ENCODE results near the gene WDR12.
A peak's percentile ranks its signal among the peaks of the same experiment; 100 is the strongest.
"Not testable (repeated sequence)": the region's sequence is repeated elsewhere in the genome, so short reads cannot be mapped to it uniquely, and the experiment has no call there.

Gene WDR12

DNA sequence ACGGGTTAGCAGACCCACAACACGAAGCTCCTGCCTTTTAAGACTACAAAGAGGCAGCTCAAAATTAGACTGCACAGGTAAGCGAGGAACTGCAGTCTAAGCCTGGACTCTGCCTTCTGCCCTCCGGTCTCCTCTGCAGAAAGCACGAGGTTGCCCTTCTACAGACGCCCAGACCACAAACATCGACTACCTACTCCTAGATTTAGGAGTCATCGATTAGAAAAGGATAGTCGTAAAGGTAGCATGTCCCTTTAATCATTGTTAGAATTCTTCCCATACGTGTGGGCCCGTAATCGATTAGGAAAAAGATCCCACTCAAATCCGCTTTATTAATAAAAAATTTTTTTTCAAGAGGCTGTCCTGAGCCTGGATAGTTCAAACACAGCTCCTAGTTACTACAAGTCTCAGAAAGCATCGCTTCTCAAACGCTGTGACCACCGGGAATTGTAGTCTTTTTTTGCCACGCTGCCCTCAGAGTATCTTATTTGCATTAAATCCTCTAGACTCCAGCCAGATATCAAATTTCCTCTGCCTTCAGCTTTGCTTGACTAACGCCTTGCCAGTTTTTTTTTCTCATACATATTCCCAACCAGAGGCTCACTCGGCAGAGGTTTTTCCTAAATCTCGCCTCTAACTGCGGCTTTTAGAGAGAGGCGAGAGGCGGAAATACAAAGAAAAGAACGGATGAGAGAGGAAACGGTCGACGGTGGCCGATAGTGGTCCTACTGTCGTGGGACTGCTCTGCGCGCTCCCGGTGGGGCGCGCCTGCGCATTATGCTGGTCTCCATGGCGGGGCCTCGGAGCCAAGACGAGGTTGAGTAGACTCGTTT, at the start of gene WDR12, which contains the start of gene CARF:
WDR12 (minus strand) TSS at position 162 of the 830 bp plus-strand sequence. CDS start 197 bp downstream, outside the sequence.
CARF (plus strand) TSS at position 764 of the 830 bp plus-strand sequence. CDS start 29,628 bp downstream, outside the sequence.
- DNase-seq (ENCODE audit: low read depth), result peak; percentile 86

DNA sequence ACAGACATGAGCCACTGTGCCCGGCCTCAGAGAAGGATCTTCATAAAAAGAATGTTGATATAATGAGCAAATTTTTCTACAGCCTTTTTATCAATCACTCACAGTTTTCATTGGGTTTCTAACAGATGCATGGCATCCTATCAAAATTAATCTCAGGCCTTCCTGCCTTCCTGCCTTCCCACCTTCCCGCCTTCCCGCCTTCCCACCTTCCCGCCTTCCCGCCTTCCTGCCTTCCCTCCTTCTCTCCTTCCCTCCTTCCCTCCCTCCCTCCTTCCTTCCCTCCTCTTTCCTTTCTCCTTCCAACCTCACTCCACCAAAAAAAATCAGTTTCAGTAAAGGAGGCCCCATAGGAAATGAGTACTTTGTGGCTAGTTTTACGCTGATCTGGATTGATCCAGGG, 49.1 kb upstream of the WDR12 start:
- DNase-seq (ENCODE audit: low read depth), result no peak

DNA sequence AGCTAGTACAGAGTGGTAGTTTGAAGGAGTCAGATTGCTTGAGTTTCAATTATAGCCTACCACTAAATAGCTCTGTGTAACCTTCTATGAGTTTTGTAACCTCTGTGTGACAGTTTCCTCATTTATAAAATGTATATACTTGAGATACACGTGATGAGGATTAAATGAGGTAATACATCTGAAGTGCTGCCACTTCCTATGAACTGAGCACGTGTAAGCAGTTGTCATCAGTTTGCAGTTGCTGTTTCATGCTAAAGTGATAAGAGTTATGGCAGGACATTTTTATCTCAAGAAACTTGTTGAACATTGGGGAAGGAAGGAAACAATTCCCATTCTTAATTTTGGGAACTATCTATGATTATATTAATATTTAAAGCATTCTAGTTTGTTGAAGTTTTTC, 39.1 kb upstream of the WDR12 start:
- no peak for DNase-seq (ENCODE audit: low read depth)

DNA sequence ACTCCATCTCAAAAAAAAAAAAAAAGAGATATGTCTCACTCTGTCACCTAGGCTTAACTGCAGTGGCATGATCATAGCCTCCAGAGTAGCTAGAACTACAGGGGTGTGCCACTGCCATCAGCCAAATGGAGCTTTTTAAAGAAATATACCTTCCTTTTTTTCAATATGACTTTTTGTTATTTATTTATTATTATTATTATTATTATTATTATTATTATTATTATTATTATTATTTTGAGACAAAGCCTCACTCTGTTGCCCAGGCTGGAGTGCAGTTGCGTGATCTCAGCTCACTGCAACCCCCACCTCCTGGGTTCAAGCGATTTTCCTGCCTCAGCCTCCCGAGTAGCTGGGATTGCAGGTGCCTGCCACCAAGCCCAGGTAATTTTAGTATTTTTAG, 37.9 kb upstream of the WDR12 start:
- not testable (repeated sequence) for DNase-seq (ENCODE audit: low read depth)

DNA sequence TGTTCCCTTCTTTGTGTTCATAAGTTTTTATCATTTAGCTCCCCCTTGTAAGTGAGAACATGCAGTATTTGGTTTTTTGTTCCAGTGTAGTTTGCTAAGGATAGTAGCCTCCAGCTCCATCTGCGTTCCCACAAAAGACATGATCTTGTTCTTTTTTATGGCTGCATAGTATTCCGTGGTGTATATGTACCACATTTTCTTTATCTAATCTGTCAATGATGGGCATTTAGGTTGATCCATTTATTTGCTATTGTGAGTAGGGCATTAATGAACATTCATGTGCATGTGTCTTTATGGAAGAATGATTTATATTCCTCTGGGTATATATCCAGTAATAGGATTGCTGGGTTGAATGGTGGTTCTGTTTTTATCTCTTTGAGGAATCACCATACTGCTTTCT, 34.0 kb upstream of the WDR12 start:
- no peak for DNase-seq (ENCODE audit: low read depth)

DNA sequence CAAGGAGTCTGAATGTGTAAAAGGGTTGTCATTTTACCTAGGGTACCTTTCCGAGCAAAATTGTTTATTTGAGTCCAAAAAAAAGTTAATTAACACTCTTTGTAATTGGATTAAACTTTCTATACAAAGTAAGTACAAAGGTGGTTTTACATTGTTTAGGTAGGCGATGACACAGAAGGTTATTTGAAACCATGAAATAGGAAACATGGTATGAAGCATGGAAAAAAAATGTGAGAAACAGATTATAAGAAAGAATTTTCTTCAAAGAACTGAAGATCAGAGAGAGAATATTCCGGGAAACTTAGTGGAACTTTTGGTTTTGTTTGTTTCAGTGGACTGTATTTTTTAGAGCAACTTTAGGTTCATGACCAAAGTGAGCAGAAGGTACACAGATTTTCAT, 33.3 kb upstream of the WDR12 start:
- no peak for DNase-seq (ENCODE audit: low read depth)

DNA sequence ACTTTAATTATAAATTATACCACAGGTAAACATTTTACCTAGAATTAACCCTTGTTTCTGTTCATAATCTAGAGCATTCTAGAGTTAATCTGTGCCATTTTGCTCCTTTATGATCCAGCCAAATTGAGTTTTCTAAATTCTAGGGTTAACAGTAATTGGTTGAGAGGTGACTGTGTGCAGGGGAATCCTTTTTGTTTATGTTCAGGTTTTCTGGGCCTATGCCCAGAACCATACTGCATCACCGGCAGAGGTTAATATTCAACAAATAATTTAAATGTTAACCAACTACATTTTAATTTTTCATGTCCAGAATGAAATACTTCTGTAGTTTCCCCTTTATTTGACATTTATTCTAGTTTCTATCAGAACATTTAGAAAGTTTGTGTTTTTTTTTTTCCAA, 32.9 kb upstream of the WDR12 start:
- no peak for DNase-seq (ENCODE audit: low read depth)

DNA sequence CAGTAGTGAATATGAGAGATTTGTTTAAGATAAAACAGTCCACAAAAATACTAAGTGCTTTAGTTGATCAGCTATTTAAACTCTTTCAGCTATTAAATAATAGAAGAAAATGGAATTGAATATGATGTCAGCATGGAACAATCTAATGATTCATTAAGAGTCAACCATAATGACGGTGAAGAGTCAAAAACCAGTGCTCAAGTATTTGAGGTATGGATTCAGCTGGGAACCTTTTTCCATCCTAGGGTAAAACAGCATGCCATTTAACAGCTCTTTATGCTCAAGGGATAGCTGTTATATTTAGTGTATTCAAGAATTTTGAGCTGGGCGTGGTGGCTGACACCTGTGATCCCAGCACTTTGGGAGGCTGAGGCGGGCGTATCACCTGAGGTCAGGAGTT, 30.3 kb upstream of the WDR12 start:
- no peak for DNase-seq (ENCODE audit: low read depth)

DNA sequence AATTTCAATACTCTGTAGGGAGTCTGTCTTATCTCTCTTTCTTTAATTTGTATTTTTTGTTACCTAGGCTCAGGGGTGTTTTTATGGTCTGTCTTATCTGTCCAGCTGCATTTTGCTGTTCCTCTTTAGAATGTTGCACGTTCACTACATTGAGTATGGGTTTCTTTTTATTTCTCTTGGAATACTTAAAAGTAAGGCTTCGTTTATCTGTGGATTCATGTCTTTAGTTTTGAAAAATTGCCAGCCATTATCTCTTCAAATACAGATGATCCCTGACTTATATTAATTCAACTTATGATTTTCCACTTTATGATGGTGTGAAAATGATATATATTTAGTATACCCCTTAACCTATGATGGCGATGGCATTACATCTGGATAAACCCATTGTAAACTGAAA, 27.5 kb upstream of the WDR12 start:
- no peak for DNase-seq (ENCODE audit: low read depth)

DNA sequence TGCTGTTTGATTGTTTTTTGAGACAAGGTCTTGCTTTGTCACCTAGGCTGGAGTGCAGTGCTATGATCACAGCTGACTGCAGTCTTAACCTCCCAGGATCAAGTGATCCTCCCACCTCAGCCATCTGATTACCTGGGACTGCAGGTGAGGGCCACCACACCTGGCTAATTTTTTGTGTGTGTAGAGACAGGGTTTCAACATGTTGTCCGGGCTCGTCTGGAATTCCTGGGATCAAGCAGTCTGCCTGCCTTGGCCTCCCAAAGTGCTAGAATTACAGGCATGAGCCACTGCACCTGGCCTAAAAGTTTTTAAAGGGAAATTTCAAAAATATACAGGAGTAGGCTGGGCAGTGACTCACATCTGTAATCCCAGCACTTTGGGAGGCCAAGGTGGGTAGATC, 23.0 kb upstream of the WDR12 start:
- no peak for DNase-seq (ENCODE audit: low read depth)

DNA sequence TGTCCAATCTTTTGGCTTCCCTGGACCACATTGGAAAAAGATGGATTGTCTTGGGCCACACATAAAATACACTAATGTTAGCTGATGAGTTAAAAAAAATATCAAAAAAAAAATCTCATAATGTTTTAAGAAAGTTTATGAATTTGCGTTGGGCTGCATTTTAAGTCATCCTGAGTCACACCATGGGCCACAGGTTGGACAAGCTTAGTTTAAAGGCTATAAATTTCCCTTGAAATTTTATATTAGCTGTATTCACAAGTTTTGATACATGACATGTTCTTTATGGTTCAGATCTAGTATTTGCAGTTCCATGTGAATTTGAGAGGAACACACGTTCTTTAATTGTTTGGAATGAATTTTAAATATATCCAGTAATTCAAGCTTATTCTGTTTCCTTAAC, 22.5 kb upstream of the WDR12 start:
- DNase-seq (ENCODE audit: low read depth), result no peak

DNA sequence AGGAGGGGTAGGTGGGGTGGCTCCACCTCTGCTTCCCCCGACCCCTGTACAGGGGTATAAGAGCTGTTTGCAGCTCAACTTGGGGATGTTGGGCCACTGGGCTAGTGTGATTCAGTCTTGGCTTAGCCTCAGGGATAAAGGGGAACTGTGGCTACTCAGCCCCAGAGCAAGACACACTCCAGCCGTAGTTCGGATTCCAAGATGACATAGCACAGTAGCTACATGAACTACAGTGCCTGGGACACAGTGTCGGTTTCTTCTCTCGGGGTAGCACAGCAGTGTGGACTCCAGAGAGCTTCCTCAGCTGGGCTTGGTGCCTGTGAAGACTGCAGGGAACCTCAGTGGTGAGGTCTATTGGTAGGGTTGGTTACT, 21.7 kb upstream of the WDR12 start:
- DNase-seq (ENCODE audit: low read depth), result no peak

DNA sequence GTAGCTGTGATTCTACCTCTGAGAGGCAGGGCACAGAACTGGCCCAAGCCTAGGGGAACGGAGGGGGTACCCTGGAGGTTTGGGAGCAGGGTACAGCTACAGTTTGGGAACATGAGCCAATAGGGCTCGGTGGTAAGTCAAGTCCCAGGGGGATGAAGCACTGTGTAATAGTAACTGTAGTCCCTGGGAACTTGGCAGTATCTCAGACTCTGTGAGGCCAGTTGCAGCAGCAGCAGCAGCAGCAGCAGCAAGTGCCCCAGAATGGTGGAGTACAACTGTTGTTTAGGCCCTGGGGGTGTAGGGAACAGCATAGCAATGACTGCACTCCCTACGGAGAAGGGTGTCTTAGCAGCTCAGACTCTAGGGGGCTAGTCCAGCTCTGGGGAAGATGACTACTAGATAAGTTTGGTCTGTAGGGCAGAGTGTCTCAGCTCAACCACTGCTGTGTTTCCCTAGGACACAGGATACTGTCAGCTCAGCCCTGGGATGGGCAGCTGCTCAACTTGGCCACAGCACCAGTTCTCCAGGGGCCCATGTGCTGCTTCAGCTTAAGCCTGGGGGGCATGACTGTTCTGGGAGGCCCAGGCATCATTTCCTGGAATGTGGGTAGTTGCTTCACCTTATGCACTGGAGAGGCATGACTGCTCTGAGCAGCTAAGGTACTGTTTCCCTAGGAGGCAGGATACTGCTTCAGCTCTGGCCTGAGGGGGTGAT, 21.1 kb upstream of the WDR12 start:
- no peak for DNase-seq (ENCODE audit: low read depth)

DNA sequence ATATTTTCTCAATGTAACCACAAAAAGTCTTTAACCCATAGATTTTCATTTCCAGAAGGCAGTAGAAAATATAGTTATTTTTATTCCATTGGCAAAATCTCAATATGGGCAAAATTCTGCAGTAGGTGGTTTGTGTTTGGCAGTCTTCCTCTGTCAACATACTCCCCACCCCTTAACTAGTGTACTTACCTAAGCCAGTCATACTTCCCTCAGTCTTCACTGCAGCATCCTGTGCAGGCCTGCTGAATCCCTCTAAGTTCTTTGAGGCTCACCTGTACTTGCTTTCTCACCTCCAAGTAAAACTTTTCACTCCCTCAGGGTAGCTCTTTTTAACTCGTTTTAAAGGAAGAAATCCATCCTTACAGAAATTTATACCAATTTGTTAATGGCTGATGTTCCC, 7.4 kb upstream of the WDR12 start:
- DNase-seq (ENCODE audit: low read depth), result no peak

DNA sequence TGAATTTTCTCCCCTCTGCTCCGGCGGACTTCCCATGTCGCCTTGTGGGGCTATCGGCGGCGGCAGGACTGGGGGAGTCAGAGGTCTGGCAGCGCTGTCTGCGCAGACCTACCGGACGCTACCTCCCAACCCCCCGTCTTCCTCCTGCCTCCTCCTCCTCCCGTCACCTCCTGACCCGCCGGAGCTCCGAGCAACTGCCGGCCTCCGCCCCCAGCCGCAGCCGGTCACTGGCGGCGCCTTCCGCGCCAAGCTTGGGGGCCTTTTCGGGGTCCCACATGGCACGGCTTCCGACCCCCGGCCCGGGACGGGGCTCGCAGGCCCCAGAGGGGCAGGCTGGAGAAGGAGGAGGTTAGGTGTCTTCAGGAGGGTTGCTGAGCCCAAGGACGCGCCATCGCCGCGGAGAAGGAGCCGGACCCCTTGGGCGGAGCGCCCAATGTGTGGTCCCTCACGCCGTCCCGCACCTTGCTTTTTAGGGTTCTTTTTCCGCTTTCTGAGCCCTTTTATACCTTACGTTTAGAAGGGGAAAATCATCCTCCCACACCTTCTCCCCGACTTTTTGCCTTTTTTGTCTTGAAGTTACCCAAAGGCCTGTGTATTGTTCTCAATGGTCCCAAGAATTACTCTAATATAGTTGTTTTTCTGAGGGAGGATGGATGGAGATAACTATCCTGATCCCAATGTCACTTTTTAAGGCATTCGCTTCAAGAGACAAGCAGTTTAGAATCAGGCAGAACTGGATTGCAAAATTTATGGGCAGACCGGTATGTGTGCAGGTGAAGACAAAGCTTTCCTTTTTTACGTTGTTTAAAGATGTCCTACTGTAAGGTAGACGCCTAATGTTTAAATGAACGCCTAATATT, 1.1 kb upstream of the WDR12 start:
- DNase-seq (ENCODE audit: low read depth), result not testable (repeated sequence)

DNA sequence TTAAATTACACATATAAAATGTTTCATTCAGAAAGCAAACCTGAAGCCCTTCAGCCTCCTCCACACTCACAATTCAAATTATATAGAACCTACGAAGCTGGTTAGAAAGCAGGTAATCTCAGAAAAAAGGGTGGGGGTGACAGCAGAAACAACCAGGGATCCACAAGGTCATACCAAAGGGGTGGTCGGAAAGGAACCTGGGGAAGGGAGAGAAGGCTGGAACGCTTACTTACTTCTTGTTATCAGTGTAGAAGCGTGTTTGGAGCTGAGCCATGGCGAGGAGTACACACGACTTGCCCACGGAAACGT, 316 bp downstream of the WDR12 start:
- no peak for DNase-seq (ENCODE audit: low read depth)

DNA sequence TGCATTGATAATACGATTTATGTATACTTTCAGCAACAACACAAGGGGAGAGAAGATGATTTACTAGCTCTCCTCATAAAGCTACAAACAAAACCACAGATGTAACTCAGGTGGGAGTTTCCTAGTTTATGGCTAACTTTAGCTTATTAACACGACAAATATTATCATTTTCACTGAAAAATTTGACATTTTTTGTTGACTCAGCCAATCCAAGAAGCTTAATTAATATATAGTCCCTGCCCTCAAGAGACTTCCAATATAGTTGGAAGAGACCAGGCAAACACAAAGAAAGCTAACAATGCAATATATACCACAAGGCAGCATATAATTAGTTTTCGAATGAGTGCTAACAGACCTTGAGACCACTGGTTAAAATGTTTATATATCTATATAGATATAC, 775 bp downstream of the WDR12 start:
- no peak for DNase-seq (ENCODE audit: low read depth)

DNA sequence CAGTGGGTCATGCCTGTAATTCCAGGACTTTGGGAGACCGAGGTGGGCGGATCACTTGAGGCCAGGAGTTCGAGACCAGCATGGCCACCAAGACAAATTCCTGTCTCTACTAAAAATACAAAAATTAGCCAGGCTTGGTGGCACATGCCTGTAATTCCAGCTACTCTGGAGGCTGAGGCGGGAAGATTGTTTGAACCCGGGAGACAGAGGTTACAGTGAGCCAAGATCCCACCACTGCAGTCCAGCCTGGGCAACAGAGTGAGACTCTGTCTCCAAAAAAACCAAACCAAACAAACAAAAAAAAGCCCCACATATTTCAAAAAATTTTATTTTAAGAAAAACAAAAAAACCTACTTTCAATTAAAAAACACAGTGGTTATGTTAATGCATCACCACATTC, 1.2 kb downstream of the WDR12 start:
- not testable (repeated sequence) for DNase-seq (ENCODE audit: low read depth)

DNA sequence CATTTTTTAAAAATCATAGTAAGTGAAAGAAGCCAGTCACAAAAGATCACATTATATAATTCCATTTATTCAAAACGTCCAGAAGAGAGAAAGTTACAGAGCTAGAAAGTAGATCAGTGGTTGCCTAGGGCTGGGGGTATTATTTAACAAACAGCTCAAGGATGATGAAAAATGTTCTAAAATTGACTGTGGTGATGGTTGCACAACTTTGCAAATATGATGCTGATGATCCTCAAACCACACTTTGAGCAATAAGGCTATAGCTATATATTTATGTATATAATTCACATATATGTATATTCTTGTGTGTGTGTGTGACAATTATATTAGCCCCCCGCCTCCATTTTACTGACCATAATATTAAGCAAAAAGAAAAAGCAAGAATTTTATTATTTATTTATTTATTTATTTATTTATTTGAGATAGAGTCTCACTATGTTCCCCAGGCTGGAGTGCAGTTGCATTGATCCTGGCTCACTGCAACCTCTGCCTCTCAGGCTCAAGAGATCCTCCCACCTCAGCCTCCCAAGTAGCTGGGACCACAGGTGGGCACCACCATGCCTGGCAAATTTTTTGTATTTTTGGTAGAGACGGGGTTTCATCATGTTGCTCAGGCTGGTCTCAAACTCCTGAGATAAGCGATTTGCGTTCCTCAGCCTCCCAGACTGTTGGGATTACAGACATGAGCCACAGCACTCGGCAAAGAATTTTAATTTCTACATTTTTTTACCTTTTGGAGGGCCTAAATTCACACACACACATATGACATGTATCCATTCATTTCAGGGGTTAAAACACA, 1.9 kb downstream of the WDR12 start:
- no peak for DNase-seq (ENCODE audit: low read depth)

DNA sequence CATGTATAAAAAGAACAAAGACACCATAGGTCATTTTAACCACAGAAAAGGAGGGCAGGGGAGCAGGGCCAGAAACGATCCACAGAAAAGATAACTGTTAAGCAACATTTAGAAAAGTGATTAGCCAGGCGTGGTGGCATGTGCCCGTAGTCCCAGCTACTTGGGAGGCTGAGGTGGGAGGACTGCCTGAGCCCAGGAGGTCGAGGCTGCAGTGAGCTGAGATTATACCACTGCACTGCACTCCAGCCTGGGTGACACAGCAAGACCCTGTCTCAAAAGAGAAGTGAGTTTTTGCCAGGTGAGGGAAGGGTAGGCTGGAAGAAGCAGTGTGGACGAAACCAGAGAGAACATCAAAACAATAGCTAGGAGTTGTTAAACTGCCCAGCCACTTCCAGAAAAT, 3.3 kb downstream of the WDR12 start:
- no peak for DNase-seq (ENCODE audit: low read depth)

DNA sequence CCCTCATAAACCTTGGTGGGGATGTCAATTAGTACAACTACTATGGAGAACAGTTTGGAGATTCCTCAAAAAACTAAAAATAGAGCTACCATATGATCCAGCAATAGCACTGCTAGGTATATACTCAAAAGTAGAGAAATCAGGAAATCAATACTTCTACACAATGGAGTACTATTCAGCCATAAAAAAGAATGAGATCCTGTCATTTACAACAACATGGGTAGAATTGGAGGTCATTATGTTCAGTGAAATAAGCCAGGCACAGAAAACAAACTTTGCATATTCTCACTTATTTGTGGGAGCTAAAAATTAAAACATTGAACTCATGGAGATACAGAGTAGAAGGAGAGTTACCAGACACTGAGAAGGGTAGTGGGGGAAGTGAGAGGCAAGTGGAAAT, 6.0 kb downstream of the WDR12 start:
- not testable (repeated sequence) for DNase-seq (ENCODE audit: low read depth)

DNA sequence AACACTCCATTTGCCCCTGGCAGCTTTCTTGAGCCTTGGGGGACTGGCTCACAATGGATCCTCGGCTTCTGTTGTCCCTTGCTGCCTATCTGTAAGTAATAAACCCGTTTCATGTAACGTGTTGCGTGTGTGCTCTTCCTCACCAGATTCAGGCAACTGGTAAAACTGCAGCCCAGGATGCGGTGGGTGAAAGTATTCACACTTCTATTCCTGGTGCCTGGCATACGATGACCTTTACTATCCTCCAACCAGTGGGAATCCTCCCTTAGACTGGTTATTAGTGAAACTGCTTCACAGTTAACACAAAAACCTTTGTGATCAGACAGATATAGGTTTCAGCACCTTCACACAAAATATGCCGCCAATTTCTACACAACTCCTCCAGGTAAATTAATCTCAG, 26.3 kb downstream of the WDR12 start:
- no peak for DNase-seq (ENCODE audit: low read depth)

Data from stimulated activated CD8-positive, alpha-beta memory T cell treated with anti-CD3 and anti-CD28 coated beads, Interleukin-12 subunit alpha, Interleukin-12 subunit beta, amount 100 ng/mL, for 1 hour (primary cell).